Subcutaneous adipose tissue (tissue), 4 donors: ENCODE results near the gene SLC9A3. TPM values are rescaled to one million over a fixed set of nuclear protein-coding genes. Genes with fewer than 3 reads are reported as not detected.

Experiments
- CTCF ChIP-seq: fragments of 450-650 bp; IDR thresholded peaks from one replicate; pipeline ENCODE4 v1.5.1; 2016; ENCODE audit warnings: low read depth, mild to moderate bottlenecking, control low read depth, antibody characterized with exemption, moderate library complexity
- total RNA-seq, 4 donors: library from RNA; depleted of rRNA; stranded (reverse); fragments of >200 nt; gene quantifications; one replicate each; pipeline ENCODE4 v1.1.0, GENCODE V29; 2016

The SLC9A3 gene
- total RNA-seq, 4 donors from 2014 or later: 1.3 to 2.3 (median 1.6) TPM

GRCh38 chr5:491119-491855 is 33.0 kb downstream of the SLC9A3 start:
- no peak for TF ChIP-seq CTCF

- TF ChIP-seq CTCF: no peak
Measured at GRCh38 chr5:490116-491106, 33.8 kb downstream of the SLC9A3 start.

GRCh38 chr5:489689-490080 is 34.6 kb downstream of the SLC9A3 start:
- TF ChIP-seq CTCF: no peak

GRCh38 chr5:488744-489688 is 35.2 kb downstream of the SLC9A3 start:
- no peak for TF ChIP-seq CTCF

DNA sequence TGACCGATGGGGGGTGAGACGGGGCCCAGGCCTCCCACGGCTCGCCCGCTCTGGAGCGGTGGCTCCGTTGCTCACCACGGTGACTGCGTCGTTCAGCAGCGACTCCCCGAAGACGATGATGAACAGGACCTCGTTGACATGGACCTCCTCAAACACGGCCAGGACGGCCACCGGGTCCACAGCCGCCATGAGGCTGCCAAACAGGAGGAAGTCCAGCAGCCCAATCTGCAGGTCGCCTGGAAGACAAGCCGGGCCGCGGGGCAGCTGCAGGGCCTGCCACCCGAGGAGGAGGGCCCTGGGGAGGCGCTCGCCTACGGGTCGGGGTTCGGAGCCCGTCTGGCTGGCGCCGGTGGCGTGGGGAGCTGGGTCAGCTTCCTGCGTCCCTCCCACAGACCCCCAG is 36.0 kb downstream of the SLC9A3 start:
- TF ChIP-seq CTCF: no peak

- TF ChIP-seq CTCF: no peak
Measured at GRCh38 chr5:485946-486491, 38.2 kb downstream of the SLC9A3 start.
